GM21723 (cell line): ENCODE results near the gene CFHR2.

ENCODE experiments used
- ATAC-seq: cut with Tn5 transposase; IDR thresholded peaks from one replicate; pipeline ENCODE4 v1.9.1; 2021; ENCODE audit warnings: mild to moderate bottlenecking, moderate library complexity; ENCODE audit not compliant: unreplicated experiment

The CFHR2 gene

DNA sequence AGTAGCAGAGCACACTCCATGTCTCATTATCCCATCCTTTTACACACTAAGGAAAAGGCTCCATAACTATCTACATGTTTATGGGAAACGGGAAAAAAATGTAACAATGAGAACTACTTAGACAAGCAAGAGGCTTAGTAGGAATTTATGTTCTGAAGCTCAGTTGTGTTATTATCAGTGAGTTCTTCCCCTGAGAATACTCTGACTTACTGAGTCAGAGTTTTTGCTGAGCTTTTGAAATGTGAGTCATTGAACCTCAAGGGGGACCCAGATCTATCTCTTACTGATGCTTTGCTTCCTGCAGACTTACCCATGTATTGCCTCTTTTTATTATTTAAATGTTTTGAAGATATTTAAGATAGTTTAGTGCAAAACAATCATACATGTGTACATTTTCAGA lies 53.9 kb downstream of the CFHR2 start:
- ATAC-seq, result no peak

DNA sequence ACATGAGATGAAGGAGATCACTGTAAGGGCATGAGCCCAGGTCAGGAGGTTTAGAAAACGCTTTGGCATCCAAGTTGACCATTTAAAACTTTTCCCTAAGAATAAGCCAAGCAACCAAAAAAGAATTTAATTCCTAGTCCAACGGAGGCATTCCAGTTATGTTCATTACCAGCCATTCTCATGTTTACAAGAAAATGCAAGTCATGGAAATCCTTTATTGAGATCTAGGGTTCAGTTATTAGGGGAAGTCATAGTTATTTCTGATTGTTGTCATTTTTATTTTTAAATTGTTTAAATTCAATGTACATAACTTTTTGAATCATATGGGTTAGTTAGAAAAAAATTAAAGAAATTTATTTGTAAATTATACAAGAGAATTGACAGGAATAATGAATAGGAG lies 58.3 kb downstream of the CFHR2 start:
- no peak for ATAC-seq

DNA sequence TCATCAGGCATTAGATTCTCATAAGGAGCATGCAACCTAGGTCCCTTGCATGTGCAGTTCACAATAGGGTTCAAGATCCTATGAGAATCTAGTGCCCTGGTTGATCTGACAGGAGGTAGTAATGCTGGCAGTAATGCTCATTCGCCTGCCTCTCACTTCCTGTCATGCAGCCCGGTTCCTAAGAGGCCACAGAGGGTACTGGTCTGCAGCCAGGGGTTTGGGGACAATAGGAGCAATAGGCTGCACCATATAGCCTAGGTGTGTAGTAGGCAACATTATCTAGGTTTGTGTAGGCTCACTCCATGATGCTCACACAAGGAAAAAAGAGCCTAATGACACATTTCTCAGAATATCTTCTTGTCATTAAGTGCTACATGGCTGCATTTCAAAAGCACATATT lies 59.6 kb downstream of the CFHR2 start:
- ATAC-seq, result no peak

DNA sequence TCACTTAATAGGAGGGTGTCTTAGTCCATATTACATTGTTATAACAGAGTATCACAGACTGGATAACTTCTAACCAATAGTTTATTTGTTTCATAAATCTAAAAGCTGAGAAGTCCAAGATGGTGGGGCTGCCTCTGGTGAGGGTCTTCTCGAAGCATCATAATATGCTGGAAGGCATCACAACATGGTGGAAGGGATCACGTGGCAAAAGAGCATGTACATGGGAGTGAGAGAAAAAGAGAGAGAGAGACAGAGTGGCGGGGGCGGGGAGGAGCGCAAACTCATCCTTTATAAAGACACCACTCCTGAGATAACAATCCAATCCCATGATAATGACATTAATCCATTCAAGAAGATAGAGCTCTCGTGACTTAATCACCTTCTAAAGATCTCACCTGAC lies 65.3 kb downstream of the CFHR2 start:
- ATAC-seq, result no peak
